ENCODE measurements around the gene NPEPL1. TPM values are rescaled to one million over a fixed set of nuclear protein-coding genes. Genes with fewer than 3 reads are reported as not detected.
A peak's percentile ranks its signal among the peaks of the same experiment; 100 is the strongest.

NPEPL1 gene
- total RNA-seq, 1 donor from 2014 or later: 29.4 TPM

DNA sequence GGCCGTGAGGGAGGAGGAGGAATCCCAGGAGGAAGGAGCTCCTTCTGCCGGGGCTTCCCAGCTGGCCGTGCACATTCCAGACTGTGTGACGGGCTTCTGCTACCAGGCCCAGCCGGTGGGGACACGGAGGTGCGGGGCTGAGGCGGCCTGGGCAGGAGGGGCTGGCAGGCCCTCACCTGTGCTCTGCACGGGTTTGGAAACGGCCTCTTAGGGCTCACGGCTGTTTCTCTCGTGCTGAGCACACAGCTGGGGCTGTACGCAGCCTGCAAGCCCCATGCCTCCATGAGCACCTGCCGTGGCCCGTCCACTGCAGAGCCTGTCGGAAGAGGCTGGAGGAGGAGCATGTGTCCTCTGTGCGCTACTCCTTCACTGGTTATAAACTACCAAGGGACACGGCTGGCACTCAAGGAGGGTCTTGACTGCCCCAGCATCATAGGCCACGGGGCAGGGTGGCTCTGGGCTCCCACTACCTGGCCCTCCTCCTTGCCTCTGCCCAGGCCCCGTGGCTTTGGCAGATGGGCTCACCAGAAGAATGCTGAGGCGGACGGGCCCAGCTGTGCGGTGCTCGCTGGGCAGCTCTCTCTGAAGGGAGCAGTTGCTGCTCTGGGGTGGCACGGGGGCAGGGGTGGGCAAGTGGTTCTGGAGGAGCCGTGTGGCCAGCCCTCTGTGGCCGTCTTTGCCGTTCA lies 15.8 kb downstream of the NPEPL1 start:
- no peaks in the 10 kb centered on the region for H3K9me3 Mint-ChIP-seq
- intact Hi-C loops (cut with micrococcal nuclease): loop anchor here (10.0 kb wide), 1 partner anchor 106 kb away; no protein-coding TSS in a partner anchor
- no peaks in the 10 kb centered on the region for H3K27me3 Mint-ChIP-seq (ENCODE audit: low read depth)
- H3K36me3 Mint-ChIP-seq (ENCODE audit: low read depth): peaks cover 18% of the 10 kb centered on the region
- H3K27ac Mint-ChIP-seq: no peak overlapping the region
- DNase-seq (ENCODE audit: low spot score): peak; percentile 6
- no peak overlapping the region for H3K4me3 Mint-ChIP-seq (ENCODE audit: low read depth)
- H3K4me1 Mint-ChIP-seq (ENCODE audit: low read depth): peaks cover 1% of the 10 kb centered on the region

DNA sequence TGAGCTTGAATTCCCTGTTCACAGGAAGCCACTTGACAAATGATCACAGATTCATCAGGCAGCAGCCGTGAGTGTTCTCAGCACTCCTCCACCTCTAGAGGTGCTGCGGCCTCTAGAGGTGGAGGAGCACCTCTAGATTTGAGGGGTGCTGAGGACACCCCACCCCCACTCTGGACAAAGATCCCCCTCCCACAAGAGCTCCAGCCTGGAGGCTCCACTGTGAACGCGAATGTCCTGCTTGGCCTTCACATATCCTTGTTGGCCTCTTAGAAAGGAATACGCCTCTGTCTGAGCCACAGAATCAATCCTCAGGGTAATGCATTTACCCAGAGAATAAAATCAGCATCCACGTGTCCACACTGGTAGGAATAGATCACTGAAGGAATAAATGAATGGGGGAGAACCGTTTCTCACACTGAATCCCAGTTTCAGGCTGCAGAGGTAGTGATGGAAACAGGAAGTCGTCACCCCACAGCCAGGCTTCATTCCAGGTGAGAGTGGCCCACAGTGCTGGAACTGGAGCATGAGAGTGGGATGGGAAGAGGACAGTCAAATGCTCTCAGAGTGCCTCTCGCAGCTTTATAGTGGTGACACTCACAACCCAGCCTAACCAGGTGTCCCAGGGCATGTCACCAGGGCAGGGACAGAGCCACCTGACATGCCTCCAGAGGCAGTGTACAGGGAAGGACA lies 16.6 kb downstream of the NPEPL1 start:
- Mint-ChIP-seq H3K27me3 (ENCODE audit: low read depth) (no peaks in the 10 kb centered on the region), H3K4me1 (ENCODE audit: low read depth) (peaks cover 1% of the 10 kb centered on the region), H3K4me3 (ENCODE audit: low read depth) (no peak overlapping the region), H3K36me3 (ENCODE audit: low read depth) (peaks cover 10% of the 10 kb centered on the region), H3K27ac (no peak overlapping the region), H3K9me3 (no peaks in the 10 kb centered on the region)
- peak; percentile 6 for DNase-seq (ENCODE audit: low spot score)
- intact Hi-C loops (cut with micrococcal nuclease): loop anchor here (10.0 kb wide), 1 partner anchor 106 kb away; no protein-coding TSS in a partner anchor

DNA sequence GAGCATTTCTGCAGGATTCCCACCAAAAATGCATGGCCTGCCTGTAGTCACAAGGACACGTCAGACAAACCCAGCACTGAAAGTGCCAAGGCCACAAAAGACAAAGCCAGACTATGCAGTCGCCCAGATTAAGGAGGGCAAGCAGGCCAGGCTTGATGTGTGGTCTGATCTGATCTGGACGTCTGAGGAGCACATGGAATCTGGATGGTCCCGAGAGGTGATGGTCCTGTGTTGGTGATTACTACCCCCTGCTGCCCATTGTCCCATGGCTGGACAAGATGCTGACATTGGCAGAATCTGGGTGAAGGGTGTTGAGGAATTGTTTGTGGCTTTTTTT lies 17.1 kb downstream of the NPEPL1 start:
- H3K27ac Mint-ChIP-seq: no peak overlapping the region
- H3K4me3 Mint-ChIP-seq (ENCODE audit: low read depth): no peak overlapping the region
- intact Hi-C loops (cut with micrococcal nuclease): loop anchor here (10.0 kb wide), 1 partner anchor 105 kb away; no protein-coding TSS in a partner anchor
- H3K36me3 Mint-ChIP-seq (ENCODE audit: low read depth): peaks cover 8% of the 10 kb centered on the region
- no peak for DNase-seq (ENCODE audit: low spot score)
- H3K9me3 Mint-ChIP-seq: no peaks in the 10 kb centered on the region
- no peaks in the 10 kb centered on the region for H3K27me3 Mint-ChIP-seq (ENCODE audit: low read depth)
- H3K4me1 Mint-ChIP-seq (ENCODE audit: low read depth): peaks cover 1% of the 10 kb centered on the region

DNA sequence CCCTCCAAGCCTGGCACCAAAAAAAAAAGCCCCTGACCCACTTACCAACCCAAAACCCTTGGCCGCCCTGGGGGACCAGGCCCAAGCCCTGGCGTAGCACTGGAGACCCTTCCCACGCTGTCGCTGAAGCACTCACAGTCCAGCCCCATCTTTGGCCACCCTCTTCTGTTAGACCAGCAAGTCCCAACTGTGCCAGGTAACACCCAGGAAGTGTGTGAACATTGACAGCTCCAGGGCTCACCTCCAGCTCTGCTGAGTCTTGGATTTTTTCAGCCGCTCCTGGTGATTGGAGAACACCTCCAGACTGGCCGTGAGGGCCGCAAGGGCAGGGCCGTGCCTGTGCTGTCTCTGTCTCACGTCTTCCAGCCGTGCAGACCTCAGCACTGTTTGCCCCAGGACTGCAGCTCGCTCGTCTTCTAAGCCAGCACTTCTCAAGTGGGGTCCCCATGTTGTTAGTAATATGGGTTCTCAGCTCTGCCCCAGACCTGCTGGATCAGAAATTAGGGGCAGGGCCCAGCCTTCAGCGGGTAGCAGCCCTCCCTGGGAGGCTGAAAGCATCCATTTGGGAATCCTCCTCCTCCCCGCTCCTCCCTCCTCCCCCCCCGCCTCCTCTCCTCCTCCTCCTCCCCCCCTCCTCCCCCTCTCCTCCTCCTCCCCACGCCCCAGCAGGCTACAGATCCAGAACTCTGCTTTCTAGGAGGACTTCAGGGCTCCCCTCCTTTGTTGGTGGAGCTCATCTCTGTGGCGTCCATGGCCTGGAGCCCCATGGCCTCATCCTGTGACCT lies 18.1 kb downstream of the NPEPL1 start:
- Mint-ChIP-seq H3K4me3 (ENCODE audit: low read depth) (no peak overlapping the region), H3K36me3 (ENCODE audit: low read depth) (peaks cover 3% of the 10 kb centered on the region), H3K4me1 (ENCODE audit: low read depth) (peaks cover 1% of the 10 kb centered on the region), H3K27ac (no peak overlapping the region), H3K27me3 (ENCODE audit: low read depth) (no peaks in the 10 kb centered on the region), H3K9me3 (no peaks in the 10 kb centered on the region)
- peak; percentile 7 for DNase-seq (ENCODE audit: low spot score)
- intact Hi-C loops (cut with micrococcal nuclease): no loop called here

DNA sequence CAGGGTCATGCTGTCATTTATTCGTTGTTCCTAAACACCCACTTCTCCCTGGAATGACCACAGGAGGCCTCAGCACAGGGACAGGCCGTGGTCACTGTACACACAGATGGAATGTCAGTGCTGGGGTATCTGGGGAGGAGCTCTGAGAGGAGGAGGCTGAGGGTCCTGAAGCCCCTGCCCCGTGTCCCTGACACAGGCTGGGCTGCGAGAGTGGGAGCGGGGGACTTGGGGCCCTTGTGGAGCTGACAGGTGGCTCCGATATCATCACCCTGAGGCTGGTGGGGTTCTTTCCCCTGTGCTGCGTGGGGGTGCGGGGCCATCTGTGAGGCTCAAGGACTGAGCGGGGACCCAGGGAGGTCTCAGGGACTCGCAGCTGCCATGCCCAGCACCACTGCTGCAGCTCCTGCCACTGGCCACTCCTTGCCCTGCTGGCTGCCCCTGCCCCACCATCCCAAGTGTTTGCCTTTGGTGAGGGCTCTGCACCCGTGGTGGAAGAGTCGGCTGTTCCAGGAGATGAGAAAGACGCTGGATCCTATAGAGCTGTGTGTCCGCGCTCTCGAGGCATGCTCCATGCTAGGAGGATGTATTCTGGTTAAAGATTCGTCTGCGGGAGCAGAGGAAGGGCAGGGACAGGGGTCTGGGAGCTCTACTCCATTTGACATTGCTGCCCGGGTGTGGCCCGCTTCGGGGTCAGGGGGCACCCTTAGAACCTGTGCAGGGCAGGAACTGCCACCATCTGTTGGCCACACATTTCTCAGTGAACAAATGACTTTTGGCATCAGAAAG lies 18.9 kb downstream of the NPEPL1 start:
- Mint-ChIP-seq H3K36me3 (ENCODE audit: low read depth) (no peaks in the 10 kb centered on the region), H3K27me3 (ENCODE audit: low read depth) (no peaks in the 10 kb centered on the region), H3K4me1 (ENCODE audit: low read depth) (peaks cover 1% of the 10 kb centered on the region), H3K27ac (no peak overlapping the region), H3K4me3 (ENCODE audit: low read depth) (no peak overlapping the region), H3K9me3 (no peaks in the 10 kb centered on the region)
- intact Hi-C loops (cut with micrococcal nuclease): no loop called here
- peak; percentile 6 for DNase-seq (ENCODE audit: low spot score)

DNA sequence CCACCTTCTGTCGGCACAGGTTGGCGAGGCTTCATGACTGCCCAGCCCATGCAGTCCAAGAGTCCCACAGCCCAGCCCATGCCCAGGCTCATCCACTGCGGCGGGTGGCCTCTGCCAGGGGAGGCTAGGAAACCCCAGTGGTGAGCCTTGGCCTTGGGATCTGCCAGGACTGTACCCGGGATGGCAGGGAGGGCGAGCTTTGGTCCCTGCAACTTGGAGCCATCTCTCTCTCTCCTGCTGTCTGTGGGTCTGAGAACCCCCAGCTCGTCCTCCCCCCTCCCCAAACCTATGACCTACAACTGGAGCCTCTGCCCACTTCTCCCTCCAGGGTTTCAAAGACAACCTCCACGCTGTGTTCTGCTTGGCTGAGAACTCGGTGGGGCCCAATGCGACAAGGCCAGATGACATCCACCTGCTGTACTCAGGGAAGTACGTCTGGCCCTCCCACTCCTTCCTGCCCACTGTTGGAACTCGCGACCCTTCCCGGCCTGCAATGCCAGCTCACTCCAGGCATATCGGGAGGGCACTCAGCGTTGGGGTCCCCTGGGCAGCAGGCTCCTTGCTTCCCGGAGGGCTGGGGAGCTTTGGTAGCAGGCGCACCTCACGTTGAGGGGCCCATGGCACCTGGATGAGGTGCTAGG lies 19.7 kb downstream of the NPEPL1 start:
- peak; percentile 2 for DNase-seq (ENCODE audit: low spot score)

DNA sequence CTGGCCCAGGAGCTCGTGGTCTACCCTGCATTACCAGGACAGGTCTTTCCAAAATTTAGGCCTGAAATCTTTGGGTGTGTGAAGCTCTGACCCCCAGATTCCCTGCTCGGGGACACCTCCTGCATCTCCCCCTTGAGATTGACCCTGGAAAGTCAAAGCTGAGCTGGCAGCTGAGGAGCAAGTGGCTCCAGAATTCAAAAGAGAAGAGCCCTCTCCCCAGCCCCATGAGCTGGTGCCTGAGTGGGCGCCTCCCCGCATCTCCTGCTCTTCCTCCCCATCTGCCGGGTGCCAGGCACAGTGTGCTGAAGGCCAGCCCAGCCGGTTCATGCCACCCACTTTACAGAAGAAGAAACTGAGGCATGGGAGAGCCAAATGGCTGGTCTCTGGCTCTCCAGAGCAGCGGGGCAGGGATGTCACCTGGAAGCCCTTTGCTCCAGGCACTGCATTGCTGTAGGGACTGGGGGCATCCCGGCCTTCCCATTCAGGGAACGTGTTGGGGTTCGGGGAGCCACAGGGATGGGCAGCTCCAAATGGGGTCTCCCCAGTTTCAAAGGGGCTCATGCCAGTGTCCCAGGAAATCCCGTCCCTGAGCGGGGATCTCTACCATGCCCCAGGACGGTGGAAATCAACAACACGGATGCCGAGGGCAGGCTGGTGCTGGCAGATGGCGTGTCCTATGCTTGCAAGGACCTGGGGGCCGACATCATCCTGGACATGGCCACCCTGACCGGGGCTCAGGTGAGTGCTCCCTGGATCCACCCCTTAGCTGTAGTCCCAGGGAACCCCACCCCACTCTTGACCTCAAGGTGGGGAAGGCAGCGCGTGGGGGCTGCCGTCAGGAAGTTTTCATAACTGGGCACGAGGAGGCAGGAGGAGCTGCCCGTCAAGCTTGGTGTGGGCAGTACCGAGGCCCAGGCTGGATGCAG lies 20.5 kb downstream of the NPEPL1 start:
- H3K4me3 Mint-ChIP-seq (ENCODE audit: low read depth): no peak overlapping the region
- H3K27ac Mint-ChIP-seq: no peak overlapping the region
- no peaks in the 10 kb centered on the region for H3K9me3 Mint-ChIP-seq
- H3K27me3 Mint-ChIP-seq (ENCODE audit: low read depth): no peaks in the 10 kb centered on the region
- peaks cover 1% of the 10 kb centered on the region for H3K4me1 Mint-ChIP-seq (ENCODE audit: low read depth)
- H3K36me3 Mint-ChIP-seq (ENCODE audit: low read depth): no peaks in the 10 kb centered on the region
- DNase-seq (ENCODE audit: low spot score): peak; percentile 5
- intact Hi-C loops (cut with micrococcal nuclease): no loop called here

More for the DNA sequence above, 19.7 kb downstream of the NPEPL1 start:
- no peak overlapping the region for H3K4me3 Mint-ChIP-seq (ENCODE audit: low read depth)
- H3K9me3 Mint-ChIP-seq: no peaks in the 10 kb centered on the region
- H3K36me3 Mint-ChIP-seq (ENCODE audit: low read depth): no peaks in the 10 kb centered on the region
- intact Hi-C loops (cut with micrococcal nuclease): no loop called here
- H3K27ac Mint-ChIP-seq: no peak overlapping the region
- H3K27me3 Mint-ChIP-seq (ENCODE audit: low read depth): no peaks in the 10 kb centered on the region
- peaks cover 1% of the 10 kb centered on the region for H3K4me1 Mint-ChIP-seq (ENCODE audit: low read depth)

DNA sequence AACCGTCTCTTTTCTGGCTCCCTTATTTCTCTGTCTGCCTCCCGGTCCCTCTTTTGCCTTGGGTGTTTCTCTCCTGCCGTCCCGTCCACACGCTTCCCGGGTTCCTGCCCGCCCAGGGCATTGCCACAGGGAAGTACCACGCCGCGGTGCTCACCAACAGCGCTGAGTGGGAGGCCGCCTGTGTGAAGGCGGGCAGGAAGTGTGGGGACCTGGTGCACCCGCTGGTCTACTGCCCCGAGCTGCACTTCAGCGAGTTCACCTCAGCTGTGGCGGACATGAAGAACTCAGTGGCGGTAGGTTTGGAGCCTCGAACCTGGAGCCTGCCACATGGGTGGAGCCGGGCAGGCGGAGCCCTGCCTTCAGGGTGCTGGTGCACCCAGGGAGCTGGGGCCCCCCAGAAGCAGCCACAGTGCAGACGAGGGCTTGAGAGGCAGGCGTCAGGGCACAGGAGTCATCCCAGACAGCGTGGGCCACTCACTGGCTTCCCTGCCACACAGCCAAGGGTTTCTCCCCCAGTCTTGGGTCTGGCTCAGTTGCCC lies 21.3 kb downstream of the NPEPL1 start:
- Mint-ChIP-seq H3K27me3 (ENCODE audit: low read depth) (no peaks in the 10 kb centered on the region), H3K4me3 (ENCODE audit: low read depth) (no peak overlapping the region), H3K4me1 (ENCODE audit: low read depth) (peaks cover 1% of the 10 kb centered on the region), H3K27ac (no peak overlapping the region), H3K36me3 (ENCODE audit: low read depth) (no peaks in the 10 kb centered on the region), H3K9me3 (no peaks in the 10 kb centered on the region)
- intact Hi-C loops (cut with micrococcal nuclease): no loop called here
- peak; percentile 7 for DNase-seq (ENCODE audit: low spot score)

DNA sequence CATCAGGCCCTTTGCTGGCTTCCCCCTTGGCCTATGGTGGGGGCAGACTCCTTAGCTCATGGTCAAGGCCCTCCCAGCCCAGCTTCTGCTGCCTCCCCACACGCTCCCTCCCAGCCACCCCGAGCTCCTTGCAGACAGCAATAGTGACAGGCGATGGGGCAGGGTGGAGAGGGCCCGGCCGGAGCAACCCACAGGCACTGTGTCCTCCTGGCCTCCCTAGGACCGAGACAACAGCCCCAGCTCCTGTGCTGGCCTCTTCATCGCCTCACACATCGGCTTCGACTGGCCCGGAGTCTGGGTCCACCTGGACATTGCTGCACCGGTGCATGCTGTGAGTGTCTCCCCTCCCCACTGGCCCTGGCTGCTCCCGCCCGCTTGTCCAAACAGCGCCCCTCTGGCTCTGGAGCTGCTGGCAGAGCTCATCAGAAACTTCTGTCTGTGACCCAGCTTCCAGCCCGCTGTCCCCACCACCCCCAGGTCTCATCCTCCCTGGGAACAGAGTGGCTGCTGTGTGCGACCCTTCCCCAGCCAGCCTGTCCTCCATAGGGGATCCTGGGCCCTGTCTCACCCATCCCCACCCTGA lies 21.8 kb downstream of the NPEPL1 start:
- DNase-seq (ENCODE audit: low spot score): peak; percentile 4
- Mint-ChIP-seq H3K27me3 (ENCODE audit: low read depth) (no peaks in the 10 kb centered on the region), H3K4me1 (ENCODE audit: low read depth) (peaks cover 1% of the 10 kb centered on the region), H3K27ac (no peak overlapping the region), H3K9me3 (no peaks in the 10 kb centered on the region), H3K4me3 (ENCODE audit: low read depth) (no peak overlapping the region), H3K36me3 (ENCODE audit: low read depth) (no peaks in the 10 kb centered on the region)
- intact Hi-C loops (cut with micrococcal nuclease): no loop called here

DNA sequence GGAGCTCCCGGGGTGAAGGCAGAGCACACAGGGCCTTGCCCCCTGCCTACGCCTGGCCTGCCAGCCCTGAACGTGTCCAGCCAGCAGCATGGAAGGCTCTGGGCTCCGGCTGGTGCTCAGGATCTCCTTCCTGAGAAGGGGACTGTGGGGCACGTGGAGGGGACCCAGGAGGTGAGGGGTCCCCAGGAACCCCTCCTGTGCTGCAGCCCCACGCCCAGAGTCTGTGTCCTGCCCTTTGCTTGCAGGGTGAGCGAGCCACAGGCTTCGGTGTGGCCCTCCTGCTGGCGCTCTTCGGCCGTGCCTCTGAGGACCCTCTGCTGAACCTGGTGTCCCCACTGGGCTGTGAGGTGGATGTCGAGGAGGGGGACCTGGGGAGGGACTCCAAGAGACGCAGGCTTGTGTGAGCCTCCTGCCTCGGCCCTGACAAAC lies 22.3 kb downstream of the NPEPL1 start:
- no peaks in the 10 kb centered on the region for H3K9me3 Mint-ChIP-seq
- intact Hi-C loops (cut with micrococcal nuclease): no loop called here
- H3K4me3 Mint-ChIP-seq (ENCODE audit: low read depth): no peak overlapping the region
- peak; percentile 6 for DNase-seq (ENCODE audit: low spot score)
- H3K4me1 Mint-ChIP-seq (ENCODE audit: low read depth): peaks cover 1% of the 10 kb centered on the region
- no peaks in the 10 kb centered on the region for H3K27me3 Mint-ChIP-seq (ENCODE audit: low read depth)
- no peak overlapping the region for H3K27ac Mint-ChIP-seq
- no peaks in the 10 kb centered on the region for H3K36me3 Mint-ChIP-seq (ENCODE audit: low read depth)

DNA sequence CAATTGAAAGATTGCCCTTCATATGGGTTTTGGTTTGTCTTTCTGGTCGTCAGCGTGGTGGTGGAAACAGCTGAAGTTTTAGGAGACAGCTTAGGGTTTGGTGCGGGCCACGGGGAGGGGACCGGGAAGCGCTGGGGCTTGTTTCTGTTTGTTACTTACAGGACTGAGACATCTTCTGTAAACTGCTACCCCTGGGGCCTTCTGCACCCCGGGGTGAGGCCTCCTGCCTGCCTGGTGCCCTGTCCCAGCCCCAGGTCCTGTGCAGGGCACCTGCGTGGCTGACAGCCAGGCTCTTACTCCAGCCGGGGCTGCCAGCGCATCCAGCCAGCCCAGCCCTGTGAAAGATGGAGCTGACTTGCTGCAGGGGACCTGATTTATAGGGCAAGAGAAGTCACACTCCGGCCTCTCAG lies 22.8 kb downstream of the NPEPL1 start:
- intact Hi-C loops (cut with micrococcal nuclease): no loop called here
- Mint-ChIP-seq H3K4me1 (ENCODE audit: low read depth) (peaks cover 1% of the 10 kb centered on the region), H3K9me3 (no peaks in the 10 kb centered on the region), H3K36me3 (ENCODE audit: low read depth) (no peaks in the 10 kb centered on the region), H3K4me3 (ENCODE audit: low read depth) (no peak overlapping the region), H3K27me3 (ENCODE audit: low read depth) (no peaks in the 10 kb centered on the region), H3K27ac (no peak overlapping the region)
- peak; percentile 6 for DNase-seq (ENCODE audit: low spot score)

All from activated T-helper 2 cell treated with anti-CD3 and anti-CD28 coated beads, Interferon-gamma antibody, Interleukin-2, Interleukin-4, amounts not matched to agents 10 μg/mL and 5 μg/mL and 100 μg/mL, durations not matched to agents 14 hours and 24 hours and 36 hours (primary cell).